H54 (cell line): ENCODE measurements around the gene LDLRAD3.

Experiments
- DNase-seq: peaks from one replicate; pipeline ENCODE4 v3.0.0; 2011; ENCODE audit warnings: low spot score, mixed read lengths; ENCODE audit not compliant: insufficient read length
- FAIRE-seq: peaks from 3 replicates; lab custom pipeline; 2011; peaks lifted over from hg19 to GRCh38; lab: Jason Lieb, UNC
- POLR2A ChIP-seq: IDR thresholded peaks from 2 replicates; pipeline ENCODE4 v1.6.1; 2011; ENCODE audit warnings: low read depth, mild to moderate bottlenecking, low read length

The LDLRAD3 gene

DNA sequence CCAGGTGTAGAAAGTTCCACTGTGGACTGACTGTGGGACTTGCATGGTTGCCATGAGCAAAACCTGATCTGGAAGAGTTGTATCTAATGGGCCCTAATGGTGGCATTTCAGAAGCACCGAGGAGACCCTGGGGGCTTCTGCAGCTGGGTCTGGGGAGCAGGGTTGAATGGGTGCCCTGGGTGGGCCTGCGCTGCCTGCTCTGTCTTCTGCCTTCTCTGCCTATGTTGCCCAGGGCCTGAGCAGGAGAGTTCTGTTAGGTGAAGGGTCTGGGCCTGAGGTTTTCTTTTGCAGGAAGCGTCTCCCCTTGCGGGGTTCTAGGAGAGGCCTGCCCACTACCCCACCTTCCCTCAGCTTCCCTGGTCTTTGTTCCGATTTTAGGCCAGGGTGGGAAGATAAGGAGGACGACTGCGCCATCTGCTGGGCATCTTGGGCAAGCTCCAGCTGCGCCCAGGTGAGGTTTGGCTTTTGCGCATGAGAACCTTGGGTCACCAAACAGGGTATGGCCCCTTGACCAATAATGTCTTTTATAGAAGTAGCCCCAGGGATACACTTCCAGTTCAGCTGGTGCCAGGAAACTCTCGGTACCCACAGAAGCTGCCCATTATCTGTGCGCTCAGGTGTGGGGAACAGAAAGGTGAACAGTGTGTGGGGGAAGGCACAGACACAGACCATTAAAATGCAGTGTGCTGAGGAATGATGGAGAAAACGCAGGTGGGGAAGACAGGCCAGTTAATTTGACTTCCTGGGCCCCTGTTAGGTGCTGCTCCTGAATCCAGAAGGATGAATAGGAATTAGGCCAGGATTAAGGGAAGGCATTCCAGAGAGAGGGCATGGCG lies 322.1 kb downstream of the LDLRAD3 start:
- FAIRE-seq (no peak), DNase-seq (peak; percentile 57)
- no peak for TF ChIP-seq POLR2A

GRCh38 chr11:36266767-36267166 lies 322.9 kb downstream of the LDLRAD3 start:
- no peak for FAIRE-seq
- no peak for TF ChIP-seq POLR2A
- DNase-seq, result no peak

DNA sequence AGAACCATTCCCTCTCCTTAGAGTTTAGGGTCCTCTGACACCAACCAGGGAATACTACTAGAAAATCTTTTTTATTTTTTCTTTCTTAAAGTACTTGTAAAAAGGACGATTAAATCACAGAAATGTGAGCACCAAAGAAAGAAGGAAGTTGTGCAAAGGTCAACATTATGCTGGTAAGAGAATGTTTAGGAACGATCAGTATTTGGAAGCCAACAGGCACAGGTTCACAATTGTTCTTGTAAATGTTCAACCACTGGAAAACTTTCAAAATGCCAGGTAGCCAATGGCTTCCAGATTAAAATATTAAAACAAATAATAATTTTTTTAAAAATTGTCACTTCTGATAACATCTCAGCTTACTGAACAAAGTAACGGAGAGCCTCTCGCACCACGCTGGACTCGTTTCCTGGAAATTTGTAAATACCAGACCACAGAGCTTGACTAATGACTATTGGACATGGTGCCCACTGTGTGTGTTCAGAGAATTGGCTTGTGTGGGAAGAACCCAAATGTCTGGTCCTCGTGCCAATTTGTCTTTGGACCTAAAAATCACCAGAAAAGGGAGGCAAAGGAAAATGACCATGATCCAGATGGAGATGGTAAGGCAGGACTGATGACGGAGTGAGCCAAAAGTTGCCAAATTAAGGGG lies 324.6 kb downstream of the LDLRAD3 start:
- FAIRE-seq, result no peak
- TF ChIP-seq POLR2A, result no peak
- no peak for DNase-seq

GRCh38 chr11:36270701-36271100 lies 326.8 kb downstream of the LDLRAD3 start:
- no peak for TF ChIP-seq POLR2A
- no peak for DNase-seq
- no peak for FAIRE-seq

GRCh38 chr11:36271794-36272407 lies 328.0 kb downstream of the LDLRAD3 start:
- DNase-seq (no peak), FAIRE-seq (no peak)
- no peak for TF ChIP-seq POLR2A

DNA sequence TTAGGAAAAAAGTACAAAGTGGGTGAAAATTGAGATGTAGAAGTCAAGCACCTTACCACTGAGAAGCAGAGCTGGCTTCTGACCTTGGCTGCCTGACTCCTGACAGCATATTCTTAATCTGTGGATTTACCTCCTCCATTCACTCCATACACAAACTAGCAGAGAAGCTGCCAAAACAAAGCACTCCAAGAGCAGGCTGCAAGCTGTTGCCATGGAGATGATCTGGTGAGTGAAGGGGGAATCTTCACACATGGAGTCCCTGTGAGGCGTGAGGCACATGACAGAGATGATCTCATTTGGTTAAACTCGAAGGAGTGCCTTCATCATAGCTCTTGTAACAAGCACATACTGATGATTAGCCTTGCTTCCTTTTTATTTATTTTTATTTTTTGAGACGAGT lies 329.2 kb downstream of the LDLRAD3 start:
- FAIRE-seq (no peak), DNase-seq (no peak)
- no peak for TF ChIP-seq POLR2A

DNA sequence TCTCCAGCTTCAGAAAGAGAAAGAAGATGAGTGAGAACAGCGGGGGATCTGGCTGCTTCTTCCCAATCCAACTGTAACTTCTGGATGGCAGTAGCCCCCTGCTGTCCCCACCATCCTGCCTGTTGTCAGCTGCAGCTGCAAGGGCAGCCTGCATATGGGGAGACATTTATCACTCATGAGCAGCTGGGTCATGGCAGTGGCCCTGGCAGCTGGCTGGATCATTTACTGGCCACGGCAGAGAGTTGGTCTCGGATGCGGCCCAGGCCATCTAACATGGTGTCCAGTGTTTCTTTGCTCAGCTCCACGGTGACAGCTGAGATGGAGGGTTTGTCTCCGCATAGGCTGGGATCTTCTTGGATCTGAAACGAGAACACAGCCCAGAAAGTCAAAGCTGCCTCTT lies 330.6 kb downstream of the LDLRAD3 start:
- DNase-seq (no peak), FAIRE-seq (no peak)
- no peak for TF ChIP-seq POLR2A

DNA sequence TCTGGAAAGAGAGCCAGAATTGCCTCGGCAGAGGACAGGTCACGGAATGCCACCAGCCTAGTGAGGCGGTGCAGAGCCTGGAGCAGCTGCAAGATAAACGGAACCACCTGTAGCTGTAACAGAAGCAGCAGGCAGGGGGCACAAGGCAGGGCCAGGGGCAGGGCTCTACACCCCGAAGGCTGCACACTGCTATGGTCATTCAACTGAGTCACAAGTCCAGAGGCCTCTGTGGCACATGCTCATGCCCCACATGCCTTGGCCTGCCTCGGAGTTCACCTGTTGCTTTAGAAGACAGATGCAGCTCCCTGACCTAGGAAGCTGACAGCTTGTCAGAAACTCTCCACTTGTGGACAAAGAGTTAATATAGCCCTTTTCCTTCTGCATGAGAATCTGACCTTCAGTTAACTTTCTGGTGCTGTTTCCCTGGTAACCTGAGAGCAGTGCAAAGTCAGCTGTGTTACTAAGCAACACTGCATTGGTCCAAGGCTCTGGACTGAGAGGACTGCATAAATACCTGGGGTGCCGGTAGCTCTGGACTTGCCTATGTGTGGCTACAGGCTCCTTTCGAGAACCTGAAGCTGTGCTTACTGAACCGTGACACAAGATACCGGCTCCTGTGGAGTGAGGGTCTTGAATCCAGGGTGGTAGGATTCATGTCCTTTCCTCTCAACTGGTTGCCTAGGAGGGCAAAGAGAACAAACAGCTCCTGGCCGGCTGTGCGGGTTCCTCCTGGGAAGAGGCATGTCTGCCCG lies 334.8 kb downstream of the LDLRAD3 start:
- no peak for FAIRE-seq
- no peak for DNase-seq
- no peak for TF ChIP-seq POLR2A

- FAIRE-seq (no peak), DNase-seq (no peak)
- TF ChIP-seq POLR2A, result no peak
Measured at GRCh38 chr11:36280531-36280930, 336.7 kb downstream of the LDLRAD3 start.
